HepG2 (cell line): ENCODE measurements around the gene MPI. TPM values are rescaled to one million over a fixed set of nuclear protein-coding genes. Genes with fewer than 3 reads are reported as not detected.

Source experiments
- ATM ChIP-seq: fragments of 450-650 bp; IDR thresholded peaks from 2 replicates; pipeline ENCODE4 v1.7.1; 2017; ENCODE audit warnings: mild to moderate bottlenecking, borderline replicate concordance
- ATRX ChIP-seq: sonication (generic); formaldehyde crosslinking; IDR thresholded peaks from 2 replicates; pipeline ENCODE4 v1.4.0; 2020; ENCODE audit warnings: missing genetic modification reagents, borderline replicate concordance
- BCLAF1 ChIP-seq: fragments of 450-650 bp; IDR thresholded peaks from 2 replicates; pipeline ENCODE4 v1.6.1; 2017; ENCODE audit warnings: mild to moderate bottlenecking
- CSRNP1 ChIP-seq: sonication (generic); formaldehyde crosslinking; IDR thresholded peaks from 2 replicates; pipeline ENCODE4 v1.8.1; 2023; ENCODE audit warnings: mild to moderate bottlenecking, missing genetic modification reagents
- ELF1 ChIP-seq: sonication (generic); formaldehyde crosslinking; IDR thresholded peaks from 2 replicates; pipeline ENCODE4 v1.4.0; 2020; ENCODE audit warnings: missing genetic modification reagents
- HHEX ChIP-seq: IDR thresholded peaks from 2 replicates; pipeline ENCODE4 v1.6.1; 2016; ENCODE audit warnings: control low read depth
- JARID2 ChIP-seq: sonication (generic); formaldehyde crosslinking; IDR thresholded peaks from 2 replicates; pipeline ENCODE4 v1.8.1; 2023; ENCODE audit warnings: missing genetic modification reagents, inconsistent platforms; ENCODE audit not compliant: insufficient replicate concordance
- KDM5B ChIP-seq: sonication (generic); formaldehyde crosslinking; IDR thresholded peaks from 2 replicates; pipeline ENCODE4 v1.4.0; 2020; ENCODE audit warnings: missing genetic modification reagents, mild to moderate bottlenecking, borderline replicate concordance
- NR3C1 ChIP-seq: sonication (generic); formaldehyde crosslinking; IDR thresholded peaks from 2 replicates; pipeline ENCODE4 v1.4.0; 2020; ENCODE audit warnings: missing genetic modification reagents
- PAX8 ChIP-seq: sonication (generic); formaldehyde crosslinking; IDR thresholded peaks from 2 replicates; pipeline ENCODE4 v1.8.0; 2022; ENCODE audit warnings: mild to moderate bottlenecking, missing genetic modification reagents, borderline replicate concordance
- PREB ChIP-seq: sonication (generic); formaldehyde crosslinking; IDR thresholded peaks from 2 replicates; pipeline ENCODE4 v1.4.0; 2020; ENCODE audit warnings: missing genetic modification reagents
- TAF15 ChIP-seq: fragments of 200-400 bp; formaldehyde crosslinking; IDR thresholded peaks from one replicate; pipeline ENCODE4 v1.6.1; 2018; ENCODE audit warnings: mild to moderate bottlenecking, low read depth, low read length; ENCODE audit not compliant: poor library complexity, severe bottlenecking
- ZBTB1 ChIP-seq: sonication (generic); formaldehyde crosslinking; IDR thresholded peaks from 2 replicates; pipeline ENCODE4 v1.4.0; 2020; ENCODE audit warnings: missing genetic modification reagents, borderline replicate concordance
- ZBTB3 ChIP-seq: sonication (generic); formaldehyde crosslinking; IDR thresholded peaks from 2 replicates; pipeline ENCODE4 v1.4.0; 2020; ENCODE audit warnings: low read depth, mild to moderate bottlenecking, moderate library complexity, missing genetic modification reagents, borderline replicate concordance
- ZC3H13 ChIP-seq: sonication (generic); formaldehyde crosslinking; IDR thresholded peaks from 2 replicates; pipeline ENCODE4 v1.8.1; 2023; ENCODE audit warnings: mild to moderate bottlenecking, missing genetic modification reagents, moderate library complexity
- ZGPAT ChIP-seq: IDR thresholded peaks from 2 replicates; pipeline ENCODE4 v1.6.1; 2016; ENCODE audit warnings: mild to moderate bottlenecking
- ZNF451 ChIP-seq: sonication (generic); formaldehyde crosslinking; IDR thresholded peaks from 2 replicates; pipeline ENCODE4 v1.5.0; 2020; ENCODE audit warnings: mild to moderate bottlenecking, missing genetic modification reagents
- ZNF747 ChIP-seq: sonication (generic); formaldehyde crosslinking; IDR thresholded peaks from 2 replicates; pipeline ENCODE4 v1.8.1; 2023; ENCODE audit warnings: missing genetic modification reagents, mild to moderate bottlenecking, borderline replicate concordance
- ZNF749 ChIP-seq: sonication (generic); formaldehyde crosslinking; IDR thresholded peaks from 2 replicates; pipeline ENCODE4 v1.8.0; 2022; ENCODE audit warnings: mild to moderate bottlenecking, missing genetic modification reagents, moderate library complexity, borderline replicate concordance
- ZSCAN5A ChIP-seq: sonication (generic); formaldehyde crosslinking; IDR thresholded peaks from 2 replicates; pipeline ENCODE4 v1.8.0; 2022; ENCODE audit warnings: mild to moderate bottlenecking, missing genetic modification reagents, borderline replicate concordance
- polyA plus RNA-seq, 8 experiments: library from polyadenylated mRNA; depleted of rRNA in 3 of 8; stranded (reverse) in 7 of 8; unstranded in 1 of 8; fragments of >200 nt; fragmentation: Illumina TruSeq in 4 of 8; extraction: Trizol in 4 of 8; gene quantifications; 2 replicates each; pipeline versions ENCODE4 v1.2.1 to v1.2.3, GENCODE V29; 2011 to 2016; ENCODE audit warnings: low read depth in 4 of 8, missing spikeins in 1 of 8, mixed read lengths in 1 of 8; ENCODE audit not compliant: insufficient read depth in 1 of 8
- total RNA-seq, 5 experiments: library from RNA; depleted of rRNA; stranded (reverse); fragments of >200 nt; fragmentation: Illumina TruSeq; extraction: Trizol; gene quantifications; 2 replicates each; pipeline ENCODE4 v1.2.3, GENCODE V29; 2016; ENCODE audit warnings: low read depth in 1 of 5

Gene MPI
- total and polyA plus RNA-seq, 2 of the 13 experiments (the other 11 are each of a cell fraction or from before 2014, with no cell fraction given) = 36.9 to 63.5 TPM

DNA sequence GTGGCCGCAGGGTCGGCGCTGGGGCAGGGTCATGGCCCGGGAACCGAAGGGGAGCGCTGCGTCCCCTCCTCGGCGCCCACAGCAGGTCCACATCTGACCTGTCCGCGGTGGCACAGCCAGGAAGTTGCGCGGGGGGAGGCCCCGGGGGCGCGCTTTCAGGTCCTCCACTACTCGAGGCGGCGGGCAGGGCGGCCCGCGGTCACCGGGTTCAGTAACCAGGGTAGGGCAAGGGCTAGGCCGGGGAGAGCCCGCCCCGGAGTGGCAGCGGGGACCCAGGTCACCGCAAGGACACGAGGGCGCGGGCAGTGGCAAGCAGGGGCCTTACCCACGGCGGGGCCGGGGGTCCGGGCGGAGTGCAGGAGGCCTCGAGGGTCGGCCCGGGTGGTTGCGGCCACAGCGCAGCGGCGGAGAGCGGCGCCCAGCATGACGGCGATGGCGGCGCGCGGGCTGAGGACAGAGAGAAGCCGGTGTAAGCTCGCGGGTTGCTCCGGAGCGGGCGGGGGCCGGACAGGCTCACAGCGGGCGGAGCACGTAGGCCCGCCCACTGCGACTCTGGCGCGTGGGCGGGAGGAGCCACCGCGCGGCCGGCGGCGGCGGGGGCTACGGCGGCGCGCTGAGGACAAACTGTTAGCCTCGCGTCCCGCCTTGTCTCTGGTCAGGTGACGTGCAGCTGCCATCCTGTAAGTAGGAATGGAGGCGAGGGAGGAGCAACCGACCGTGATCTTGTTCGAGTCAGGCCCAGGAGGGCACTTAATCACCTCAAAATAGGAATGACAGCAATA, 47.9 kb downstream of the MPI start, which contains the start of gene COX5A (continued):
- TF ChIP-seq ZNF451 (CRISPR knock-in tag) (peak; percentile 92), ZBTB1 (no peak), KDM5B (CRISPR knock-in tag) (no peak; the same call in 1 of the 2 replicates), ATRX (CRISPR knock-in tag) (no peak), ZSCAN5A (peak; percentile 91), BCLAF1 (no peak), JARID2 (CRISPR knock-in tag) (no peak), ZBTB3 (CRISPR knock-in tag) (peak; percentile 90; the same call in 1 of the 2 replicates), PAX8 (0 out of 2 replicates have a peak, but pooled peaks have one; percentile 36), ATM (no peak), ZNF749 (CRISPR knock-in tag) (peak; percentile 65; the same call in 1 of the 2 replicates), ZC3H13 (peak; percentile 82), ZGPAT (CRISPR knock-in tag) (peak; percentile 95), CSRNP1 (CRISPR knock-in tag) (peak; percentile 73; the same call in 1 of the 2 replicates), ZNF747 (CRISPR knock-in tag) (peak; percentile 88; the same call in 1 of the 2 replicates), ELF1 (peak; percentile 65; the same call in 1 of the 2 replicates), HHEX (no peak), PREB (no peak), NR3C1 (CRISPR knock-in tag) (no peak), TAF15 (no peak)
